Measurements from ENCODE around the gene SIRPG.
"Not testable (repeated sequence)": the region's sequence is repeated elsewhere in the genome, so short reads cannot be mapped to it uniquely, and the experiment has no call there.

The SIRPG gene

DNA sequence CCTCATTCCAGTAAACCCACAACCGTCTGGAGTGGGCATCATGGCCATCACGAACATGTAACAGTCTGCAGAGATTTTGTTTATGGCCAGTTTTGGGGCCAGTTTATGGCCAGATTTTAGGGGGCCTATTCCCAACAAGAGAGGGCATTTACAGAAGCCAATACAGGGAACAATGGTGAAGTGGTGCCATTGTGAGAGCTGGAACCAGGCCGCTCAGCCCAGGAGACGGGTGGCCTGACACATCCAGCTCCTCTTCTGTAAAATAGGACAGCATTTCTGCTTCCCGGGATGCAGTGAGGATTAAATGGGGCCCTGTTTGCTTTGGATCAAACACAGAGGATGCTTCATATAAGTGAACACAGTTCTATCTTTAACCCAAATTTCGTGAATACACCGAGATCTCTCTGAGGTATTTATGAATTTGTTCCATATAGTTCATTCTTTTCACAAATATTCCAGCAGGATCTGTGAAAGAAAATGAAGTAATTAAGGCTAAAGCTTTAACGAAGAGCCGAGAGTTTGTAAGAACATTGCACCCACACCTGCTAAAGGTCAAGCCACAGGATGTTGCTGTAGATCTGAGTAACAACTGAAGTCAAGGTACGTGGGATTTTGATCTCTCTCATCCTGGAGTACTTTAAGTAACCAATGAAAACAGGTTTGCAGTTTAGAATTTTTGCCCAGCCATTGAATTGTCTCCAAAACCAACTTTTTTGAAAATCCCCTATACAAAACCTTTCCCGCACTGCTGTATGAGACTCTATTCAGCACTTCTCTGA is 14.5 kb upstream of the SIRPG start:
- DNase-seq (ENCODE audit: low read depth in 2 of 2), result no peak

DNA sequence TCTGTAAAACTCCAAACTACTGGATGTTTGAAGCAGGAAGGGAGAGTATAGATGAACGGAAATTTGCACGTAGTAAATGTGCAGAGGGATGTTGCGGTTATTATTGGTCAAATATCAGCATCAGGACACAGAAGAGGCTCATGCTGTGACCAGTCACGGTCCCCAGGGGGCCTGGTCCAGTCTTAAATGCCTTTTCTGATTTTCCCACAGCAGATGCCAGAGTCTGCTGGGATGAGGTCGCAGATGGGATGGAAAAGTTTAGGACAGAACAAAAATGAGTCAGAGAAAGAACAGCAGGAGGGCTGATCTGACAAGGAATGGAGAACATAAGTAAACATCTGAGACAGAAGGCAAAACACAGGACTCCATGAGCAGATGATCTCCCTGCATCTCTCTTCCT is 11.7 kb upstream of the SIRPG start:
- no peak for DNase-seq (ENCODE audit: low read depth in 2 of 2)

DNA sequence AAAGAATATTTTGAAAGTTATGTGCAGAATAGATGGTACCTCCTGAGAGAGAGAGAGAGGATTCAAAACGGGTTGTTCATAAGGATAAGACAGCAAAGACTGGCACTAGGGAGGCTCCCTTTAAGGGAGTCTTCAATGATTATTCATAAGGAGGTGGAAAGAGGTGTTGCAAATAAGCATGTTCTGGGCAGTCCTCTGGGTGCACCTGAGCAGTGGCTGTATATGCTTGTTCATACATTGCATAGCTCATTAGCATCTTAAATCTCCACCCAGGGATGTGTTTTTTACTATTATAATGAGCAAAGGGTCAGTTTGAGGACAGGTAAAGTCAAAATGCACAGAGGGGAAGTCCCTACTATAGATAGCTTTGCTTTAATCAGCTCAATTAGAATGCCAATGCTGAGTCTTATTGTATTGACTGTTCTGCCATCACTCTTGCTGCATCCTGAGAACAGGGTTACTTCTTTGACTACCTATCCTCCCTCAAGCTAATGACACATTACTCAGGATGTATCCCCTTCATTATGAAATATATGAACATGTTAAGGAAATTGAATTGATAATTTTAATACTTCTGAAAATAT is 10.0 kb upstream of the SIRPG start:
- DNase-seq (ENCODE audit: low read depth in 2 of 2), result no peak

DNA sequence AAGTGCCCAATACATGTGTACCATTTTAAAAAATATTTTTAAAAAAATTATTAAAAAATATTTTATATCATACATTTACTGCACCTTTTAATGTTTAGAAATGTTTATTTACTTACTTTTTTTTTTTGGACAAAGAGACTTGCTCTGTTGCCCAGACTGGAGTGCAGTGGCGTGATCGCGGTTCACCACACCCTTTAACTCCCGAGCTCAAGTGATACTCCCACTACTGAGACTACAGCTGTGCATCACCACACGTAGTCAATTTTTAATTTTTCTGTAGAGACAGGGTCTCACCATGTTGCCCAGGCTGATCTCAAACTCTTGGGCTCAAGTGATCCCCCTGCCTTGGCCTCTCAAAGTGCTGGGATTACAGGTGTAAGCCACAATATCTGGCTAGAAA is 9.2 kb upstream of the SIRPG start:
- DNase-seq (ENCODE audit: low read depth in 2 of 2), result no peak

DNA sequence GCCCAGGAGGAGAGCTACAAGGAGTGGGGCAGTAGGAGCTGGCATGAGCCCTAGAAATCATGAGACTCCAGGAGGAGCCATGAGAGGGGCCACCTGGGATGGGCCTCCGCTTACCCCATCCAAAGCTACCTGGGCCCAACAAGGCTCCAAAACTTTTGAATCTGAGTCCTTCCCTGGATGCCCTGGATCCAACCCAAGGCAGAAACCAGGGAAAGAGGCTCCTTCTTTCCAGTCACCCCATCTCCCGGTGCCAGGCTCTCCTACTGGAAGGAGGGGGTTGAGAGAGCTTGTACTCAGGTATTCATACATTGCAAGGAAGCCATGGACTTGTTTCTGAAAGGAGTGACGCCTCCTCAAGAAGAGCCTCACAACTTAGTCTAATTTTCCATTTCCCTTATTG is 7.8 kb upstream of the SIRPG start:
- DNase-seq (ENCODE audit: low read depth in 2 of 2), result no peak

DNA sequence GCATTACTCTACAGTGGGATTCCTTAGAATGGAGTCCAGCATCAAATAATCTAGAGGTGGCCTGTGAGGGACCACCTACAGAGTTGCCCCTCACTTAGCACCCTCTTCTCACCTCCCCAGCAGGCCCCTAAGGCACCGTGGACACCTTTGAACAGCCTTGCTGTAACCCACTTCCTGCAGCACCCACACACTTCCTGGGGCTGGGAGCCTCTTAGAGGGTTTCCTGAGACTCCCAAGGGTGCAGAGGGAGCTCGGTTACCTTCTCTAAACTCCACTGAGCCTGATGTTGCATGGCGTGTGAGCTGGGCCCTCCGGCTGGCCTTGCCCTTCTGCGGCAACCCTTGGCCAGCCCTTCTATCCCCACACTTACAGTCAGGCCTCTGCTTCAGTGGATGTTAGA is 7.3 kb upstream of the SIRPG start:
- DNase-seq (ENCODE audit: low read depth in 2 of 2), result peak in 1 of 2 donors; percentile 30

DNA sequence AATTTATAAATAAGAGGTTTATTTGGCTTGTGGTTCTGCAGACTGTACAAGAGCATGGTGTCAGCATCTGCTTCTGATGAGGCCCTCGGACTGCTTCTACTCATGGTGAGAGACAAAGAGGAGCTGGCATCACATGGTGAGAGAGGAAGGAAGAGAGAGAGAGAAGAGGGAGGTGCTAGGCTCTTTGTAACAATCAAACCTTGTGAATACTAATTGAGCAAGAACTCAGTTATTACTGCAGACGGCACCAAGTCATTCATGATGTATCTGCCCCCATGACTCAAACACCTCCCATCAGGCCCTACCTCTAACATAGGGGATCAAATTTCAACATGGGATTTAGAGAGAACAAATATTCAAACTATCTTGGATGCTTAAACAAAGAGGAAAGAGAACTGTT is 6.3 kb upstream of the SIRPG start:
- no peak for DNase-seq (ENCODE audit: low read depth in 2 of 2)

DNA sequence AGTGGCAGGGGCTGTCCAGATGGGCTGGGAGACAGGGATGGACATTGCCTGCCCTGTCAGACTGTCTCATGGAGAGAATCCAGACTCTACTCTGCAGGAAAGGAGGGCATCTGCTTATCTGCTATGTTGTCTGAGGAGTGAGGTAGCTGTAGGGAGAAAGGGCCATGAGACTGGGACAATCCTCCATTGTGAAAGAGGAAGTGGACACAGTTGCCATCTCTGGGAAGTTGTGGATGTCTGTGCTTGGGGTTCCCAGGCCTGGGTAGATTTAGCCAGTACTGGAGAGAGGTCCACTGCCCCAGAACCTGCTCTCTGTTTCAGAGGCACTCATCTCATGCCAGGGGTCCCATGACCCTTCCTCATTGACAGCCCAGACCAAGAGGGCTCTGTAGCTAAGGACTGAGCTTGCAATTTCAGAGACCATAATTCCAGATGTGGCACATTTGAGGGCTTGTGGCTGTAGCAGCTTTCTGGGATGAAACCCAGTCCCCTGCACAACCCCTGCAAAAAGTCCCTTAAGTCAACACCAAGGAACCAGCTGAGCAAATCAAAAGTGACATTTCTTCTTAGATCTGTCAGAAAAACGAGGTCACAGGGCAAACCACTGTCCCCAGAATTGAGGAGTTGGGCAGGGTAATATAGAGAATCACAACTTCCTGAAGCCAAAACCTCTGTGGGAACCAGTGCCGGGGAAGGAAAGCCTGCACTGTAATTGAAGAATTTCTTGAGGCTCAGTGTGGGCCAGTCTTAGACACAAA is 4.1 kb upstream of the SIRPG start:
- DNase-seq (ENCODE audit: low read depth in 2 of 2), result no peak

DNA sequence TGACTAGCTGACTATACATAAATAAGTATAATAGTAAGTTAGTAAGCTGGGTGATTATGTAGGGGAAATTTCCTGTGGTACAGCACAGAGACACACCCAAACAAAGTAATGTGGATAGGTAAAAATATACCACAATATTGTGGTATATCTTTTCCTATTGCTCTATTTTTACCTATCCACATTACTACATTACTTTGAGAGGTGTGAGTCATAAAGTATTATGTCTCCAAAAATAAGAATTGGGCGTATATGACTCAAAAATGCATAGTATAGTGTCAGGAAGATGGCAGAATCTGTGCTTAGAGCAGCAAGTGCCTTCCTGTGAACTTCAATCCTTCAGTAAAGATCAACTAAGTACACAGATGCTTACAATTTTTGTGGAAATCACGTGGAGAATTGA is 2.7 kb upstream of the SIRPG start:
- DNase-seq (ENCODE audit: low read depth in 2 of 2), result no peak

DNA sequence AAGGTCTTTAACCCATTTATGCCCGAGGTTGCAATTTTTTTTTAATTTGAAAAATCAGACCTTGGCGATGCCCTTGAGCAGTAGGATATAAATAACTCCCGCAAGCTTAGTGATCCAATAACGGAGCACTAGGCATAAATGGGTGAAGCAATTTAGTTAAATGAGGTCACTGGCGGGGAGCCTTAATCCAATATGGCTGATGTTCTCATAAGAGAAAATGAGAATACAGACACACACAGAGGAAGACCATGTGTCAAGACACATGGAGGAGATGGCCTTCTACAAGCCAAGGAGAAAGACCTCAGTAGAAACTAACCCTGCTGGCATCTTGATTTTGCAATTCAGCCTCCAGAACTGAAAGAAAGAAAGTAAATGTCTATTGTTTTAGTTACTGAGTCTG is 735 bp downstream of the SIRPG start:
- DNase-seq (ENCODE audit: low read depth in 2 of 2), result no peak

DNA sequence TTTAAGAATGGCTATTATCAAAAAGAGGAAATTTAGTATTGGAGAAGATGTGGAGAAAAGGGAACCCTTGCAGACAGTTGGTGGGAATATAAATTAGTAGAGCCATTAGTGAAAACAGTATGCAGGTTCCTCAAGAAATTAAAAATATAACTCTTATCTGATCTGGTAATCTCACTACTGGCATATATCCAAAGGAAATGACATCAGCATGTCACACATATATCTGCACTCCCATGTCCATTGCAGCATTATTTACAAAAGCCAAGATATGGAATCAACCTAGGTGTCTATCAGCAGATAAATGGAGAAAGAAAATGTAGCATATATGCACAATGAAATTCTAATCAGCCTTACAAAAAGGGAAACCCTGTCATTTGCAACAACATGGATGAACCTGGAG is 2.6 kb downstream of the SIRPG start:
- no peak for DNase-seq (ENCODE audit: low read depth in 2 of 2)

DNA sequence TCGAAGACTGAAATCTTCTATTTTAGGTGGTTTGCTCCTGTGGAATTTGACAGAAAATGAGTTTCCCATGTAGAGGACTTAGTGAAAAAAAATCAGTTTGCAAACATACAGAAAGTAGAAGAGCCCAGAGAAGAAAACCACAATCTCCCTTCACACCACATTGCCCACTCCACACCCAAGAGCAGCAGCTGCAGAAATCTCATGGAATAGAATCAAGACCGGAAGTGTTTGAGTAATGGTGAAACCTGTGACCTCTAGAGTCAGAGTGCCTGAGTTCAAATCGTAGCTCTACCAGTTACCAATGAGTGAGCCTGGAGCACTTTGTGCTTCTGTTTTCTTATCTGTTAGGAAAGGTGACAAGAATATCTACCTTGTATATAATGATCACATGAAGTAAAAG is 4.6 kb downstream of the SIRPG start:
- DNase-seq (ENCODE audit: low read depth in 2 of 2), result no peak

DNA sequence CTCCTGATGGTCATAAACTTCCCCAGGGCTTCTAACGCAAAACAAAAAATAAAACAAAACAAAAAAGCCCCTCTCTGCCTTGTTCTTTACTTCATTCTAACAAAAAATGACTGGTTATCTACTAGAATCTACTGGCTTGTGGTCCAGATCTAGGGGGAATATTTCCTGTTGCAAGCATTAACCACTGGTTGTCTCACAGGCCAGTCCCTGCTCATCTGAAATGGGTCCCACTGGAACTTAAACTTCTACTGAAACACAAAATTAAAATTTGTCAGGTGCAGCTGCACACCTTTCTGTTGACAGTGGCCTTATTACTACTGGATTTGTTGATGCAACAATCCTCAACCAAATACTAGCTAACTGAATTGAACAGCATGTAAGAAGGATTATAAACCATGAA is 5.5 kb downstream of the SIRPG start:
- no peak for DNase-seq (ENCODE audit: low read depth in 2 of 2)

DNA sequence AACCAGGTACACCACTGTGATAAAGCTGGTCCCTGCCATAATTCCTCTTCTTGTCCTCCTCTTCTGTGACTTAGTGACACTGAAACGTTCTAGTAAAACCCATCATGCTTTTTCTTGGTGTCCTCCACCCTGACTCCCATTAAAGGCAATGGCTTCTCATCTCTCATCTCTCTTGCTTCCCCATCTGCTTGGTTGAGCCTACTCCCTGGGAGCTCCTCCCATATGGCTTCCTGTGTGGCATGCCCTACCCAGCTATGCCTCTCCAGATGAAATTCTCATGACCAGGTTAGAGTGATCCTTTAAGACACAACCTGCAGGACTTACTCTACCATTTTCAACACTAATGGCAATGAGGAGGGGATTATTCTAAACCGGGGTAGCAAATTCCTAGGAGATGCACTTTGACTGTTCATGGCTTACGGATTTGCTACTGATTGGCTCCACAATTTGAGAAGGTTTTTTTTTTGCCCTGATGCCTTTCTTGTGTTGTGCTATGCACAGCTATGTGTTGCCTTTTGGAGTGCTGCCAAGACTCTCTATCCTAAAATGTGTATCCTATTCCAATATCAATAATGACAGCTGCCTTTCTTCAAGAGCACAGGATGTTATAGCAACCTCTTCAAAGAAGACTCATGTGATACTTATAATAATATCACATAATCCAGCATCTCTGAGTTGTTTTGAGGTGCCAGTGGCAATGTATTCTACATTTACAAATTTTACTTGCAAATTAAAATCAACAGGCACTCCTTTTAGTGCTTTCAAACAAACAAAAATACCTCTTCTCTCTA is 6.1 kb downstream of the SIRPG start:
- no peak for DNase-seq (ENCODE audit: low read depth in 2 of 2)

DNA sequence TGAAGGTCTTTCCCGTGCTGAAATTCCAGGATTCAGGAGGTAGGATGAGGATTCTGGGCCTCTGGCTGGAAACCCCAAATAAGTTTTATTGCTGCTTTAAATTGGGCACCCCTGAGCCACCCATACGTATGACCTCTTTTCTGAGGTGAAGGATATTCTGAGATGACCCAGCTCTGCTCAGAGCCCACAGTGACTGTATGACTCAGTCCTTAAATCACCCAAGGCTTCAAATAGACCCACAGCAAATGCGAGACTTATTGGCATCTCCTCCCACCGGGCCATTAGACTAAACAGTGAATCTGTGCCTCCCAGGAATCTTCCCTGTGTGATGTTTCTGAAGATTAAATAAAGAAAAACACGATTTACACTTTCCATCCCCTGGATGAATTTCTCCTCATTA is 9.5 kb downstream of the SIRPG start:
- no peak for DNase-seq (ENCODE audit: low read depth in 2 of 2)

DNA sequence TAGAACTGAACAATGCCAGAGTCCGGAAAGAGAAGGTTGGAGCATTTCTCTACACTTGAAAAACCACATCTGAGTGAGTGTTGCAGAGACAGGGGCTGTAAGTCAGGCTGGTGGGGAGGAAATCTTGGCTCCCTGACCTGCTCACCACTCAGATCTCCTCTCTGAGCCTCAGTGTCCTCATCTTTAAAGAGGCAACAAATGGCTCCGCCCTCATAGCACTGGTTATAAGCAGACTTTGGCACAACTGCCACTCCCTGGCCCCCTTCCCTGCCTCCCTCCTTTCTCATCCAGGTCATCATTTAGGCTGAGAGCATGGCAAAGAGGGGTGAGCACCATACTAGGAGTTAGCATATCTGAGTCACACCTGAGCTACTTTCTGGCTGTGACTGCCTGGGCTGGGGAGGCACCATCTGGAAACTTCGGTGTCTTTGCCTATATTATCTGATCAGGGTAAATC is 10.6 kb downstream of the SIRPG start:
- DNase-seq (ENCODE audit: low read depth in 2 of 2), result no peak

DNA sequence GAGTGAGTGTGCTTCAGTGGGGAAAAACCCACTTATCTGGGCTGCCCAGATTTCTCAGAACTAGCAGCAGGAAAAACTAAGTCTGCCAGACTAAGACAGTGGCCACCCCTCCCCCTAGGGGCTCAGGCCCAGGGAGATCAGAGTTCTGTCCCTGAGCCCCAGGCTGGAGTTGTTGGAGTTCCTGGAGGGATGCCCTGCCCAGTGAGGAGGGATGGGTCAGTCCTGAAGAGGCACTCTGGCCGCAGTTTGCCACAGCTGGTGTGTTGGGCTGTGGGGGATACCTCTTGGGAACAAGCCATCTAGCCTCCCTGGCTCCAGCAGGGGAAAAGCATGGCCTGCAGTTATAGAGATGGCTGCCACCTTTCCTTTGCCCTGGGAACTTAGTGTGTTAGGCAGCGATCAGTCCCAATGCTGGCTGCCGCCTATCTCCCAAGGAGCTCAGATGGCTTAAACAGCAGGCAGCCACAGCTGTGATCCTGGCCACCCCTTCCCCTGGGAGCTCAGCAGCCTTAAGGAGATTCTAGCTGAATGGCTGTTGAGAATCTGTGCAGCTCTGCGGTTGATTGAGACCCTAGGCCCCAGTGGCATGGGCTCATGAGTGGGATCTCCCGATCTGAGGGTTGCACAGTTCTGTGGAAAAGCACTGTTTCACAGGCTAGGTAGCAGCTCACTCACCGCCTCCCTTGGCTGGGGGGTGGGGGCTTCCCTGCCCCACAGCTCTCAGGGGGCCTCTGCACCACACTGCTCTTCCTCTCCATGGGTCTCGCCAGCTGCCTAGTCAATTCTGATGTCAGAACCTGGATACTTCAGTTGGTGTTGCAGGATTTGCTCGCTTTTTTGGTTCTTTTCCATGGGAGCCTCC is 13.2 kb downstream of the SIRPG start:
- no peak for DNase-seq (ENCODE audit: low read depth in 2 of 2)

DNA sequence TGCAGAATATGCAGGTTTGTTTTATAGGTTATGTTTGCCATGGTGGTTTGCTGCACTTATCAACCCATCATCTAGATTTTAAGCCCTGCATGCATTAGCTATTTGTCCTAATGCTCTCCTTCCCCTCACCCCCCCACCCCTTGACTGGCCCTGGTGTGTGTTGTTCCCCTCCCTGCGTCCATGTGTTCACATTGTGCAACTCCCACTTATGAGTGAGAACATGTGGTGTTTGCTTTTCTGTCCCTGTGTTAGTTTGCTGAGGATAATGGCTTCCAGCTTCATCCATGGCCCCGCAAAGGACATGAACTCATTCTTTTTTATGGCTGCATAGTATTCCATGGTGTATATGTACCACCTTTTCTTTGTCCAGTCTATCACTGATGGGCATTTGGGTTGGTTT is 18.9 kb downstream of the SIRPG start:
- DNase-seq (ENCODE audit: low read depth in 2 of 2), result not testable (repeated sequence)

DNA sequence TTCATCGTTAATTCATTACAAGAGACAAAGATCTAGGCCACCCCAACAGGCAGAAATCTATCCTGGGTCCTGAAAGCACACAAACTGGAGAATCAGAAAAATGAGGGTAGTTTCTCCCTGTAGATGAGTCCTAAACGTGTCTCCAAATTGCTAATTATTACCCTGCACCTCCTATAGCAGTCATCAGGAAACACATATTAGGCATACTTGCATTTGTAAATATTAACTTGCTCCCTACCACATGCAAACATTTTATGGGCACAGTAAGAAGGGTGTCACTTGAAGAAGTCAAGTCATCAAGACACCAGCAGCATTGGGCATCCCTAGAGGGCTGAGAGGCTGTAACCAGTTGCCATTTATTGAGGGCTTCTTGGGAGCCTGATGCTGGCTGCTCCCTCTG is 19.8 kb downstream of the SIRPG start:
- DNase-seq (ENCODE audit: low read depth in 2 of 2), result no peak

DNA sequence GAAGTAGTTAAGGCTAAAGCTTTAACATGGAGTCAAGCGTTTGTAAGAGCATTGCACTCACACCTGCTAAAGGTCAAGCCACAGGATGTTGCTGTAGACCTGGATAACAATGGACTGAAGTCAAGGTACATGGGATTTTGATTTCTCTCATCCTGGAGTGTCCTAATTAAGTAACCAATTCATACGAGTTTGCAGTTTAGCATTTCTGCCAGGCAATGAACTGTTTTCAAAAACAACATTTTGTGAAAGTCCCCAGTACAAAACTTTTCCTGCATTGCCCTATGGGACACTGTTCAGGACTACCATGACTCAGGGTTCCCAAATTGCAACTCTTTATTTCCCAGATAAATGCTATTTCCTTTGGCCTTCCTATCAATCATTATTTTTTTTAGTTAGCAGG is 20.4 kb downstream of the SIRPG start:
- no peak for DNase-seq (ENCODE audit: low read depth in 2 of 2)

DNA sequence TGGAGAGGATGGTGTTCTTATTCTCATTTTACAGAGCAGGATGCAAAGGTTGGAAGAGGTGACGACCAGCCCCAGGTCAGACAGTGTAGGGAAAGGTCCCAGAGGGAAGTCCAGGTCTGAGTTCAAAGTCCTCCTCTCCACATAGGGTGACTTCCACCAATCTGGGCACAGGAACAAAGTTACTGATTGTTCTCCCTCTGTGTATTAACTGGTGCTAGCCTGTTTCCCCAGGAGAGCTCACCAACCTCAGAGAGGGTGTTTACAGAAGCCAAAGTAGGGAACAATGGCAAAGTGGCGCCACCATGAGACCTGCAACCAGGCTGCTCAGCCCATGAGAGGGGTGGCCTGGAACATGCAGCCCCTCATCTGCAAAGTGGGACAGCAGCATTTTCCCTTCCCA is 21.0 kb downstream of the SIRPG start:
- DNase-seq (ENCODE audit: low read depth in 2 of 2), result no peak
